Activated T-cell treated with anti-CD3 and anti-CD28 coated beads for 24 hours (primary cell): ENCODE results near the gene RAB3GAP2.
A peak's percentile ranks its signal among the peaks of the same experiment; 100 is the strongest.
"Not testable (repeated sequence)": the region's sequence is repeated elsewhere in the genome, so short reads cannot be mapped to it uniquely, and the experiment has no call there.

ENCODE experiments used
- DNase-seq: peaks from one replicate; pipeline ENCODE4 v3.0.0-alpha.2; 2020; ENCODE audit warnings: low read depth

RAB3GAP2 gene

GRCh38 chr1:220281159-220281574 lies 8.9 kb upstream of the RAB3GAP2 start:
- DNase-seq, result no peak

DNA sequence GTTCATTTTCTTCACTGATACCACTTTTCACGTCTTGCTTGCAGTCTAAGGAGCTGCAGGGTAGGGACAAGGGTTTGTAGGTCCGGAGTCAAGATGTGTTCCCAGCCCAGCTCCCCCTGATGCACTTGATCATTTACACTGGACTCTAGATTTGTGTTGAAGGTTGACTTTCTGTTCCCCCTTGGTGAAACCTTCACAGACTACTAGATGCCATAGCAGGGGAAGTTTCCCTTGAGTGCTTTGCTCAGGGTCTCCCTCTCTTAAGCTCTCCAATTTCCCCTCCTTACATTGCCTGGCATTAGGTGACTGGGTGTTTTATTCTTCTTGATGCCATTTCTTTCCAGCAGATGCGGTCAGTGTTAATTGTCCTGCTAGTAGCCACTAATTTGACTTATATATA lies 8.0 kb upstream of the RAB3GAP2 start:
- no peak for DNase-seq

DNA sequence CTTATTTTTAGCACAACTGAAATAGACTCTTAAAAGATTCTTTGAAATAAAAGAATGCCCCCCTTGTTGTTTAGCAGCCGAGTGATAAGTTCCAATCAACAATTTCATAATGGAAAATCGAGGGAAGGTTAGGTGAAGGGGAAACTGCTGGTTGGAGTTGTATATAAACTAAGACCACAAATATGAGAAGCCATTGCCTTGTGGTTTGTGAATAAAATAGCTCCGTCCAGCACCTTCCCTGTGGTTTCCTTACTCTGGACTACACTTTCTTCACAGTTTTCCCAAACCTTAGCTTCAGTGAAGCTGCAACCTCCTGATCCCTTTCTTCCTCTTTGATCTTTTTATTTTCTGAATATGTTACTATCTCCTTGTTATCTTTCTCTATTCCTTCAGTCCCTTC lies 6.7 kb upstream of the RAB3GAP2 start:
- DNase-seq, result no peak

DNA sequence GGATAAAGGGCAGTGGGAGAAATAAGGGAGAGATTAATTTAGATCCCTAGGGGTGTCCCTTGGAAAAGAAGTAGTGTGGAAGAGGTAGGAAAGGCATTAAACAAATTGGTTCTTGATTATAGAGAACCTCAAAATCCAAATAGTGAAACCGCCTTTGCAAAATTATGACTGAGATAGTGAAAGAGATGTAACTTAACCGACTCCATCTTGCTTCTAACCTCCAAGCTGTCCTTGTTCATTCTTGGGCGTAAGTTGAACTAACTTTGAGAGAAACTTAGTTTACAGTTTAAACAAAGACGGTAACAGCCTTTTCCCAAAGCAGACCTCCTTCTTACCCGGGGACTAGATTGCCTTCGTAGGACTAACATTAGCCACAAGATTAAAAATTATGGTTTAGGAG lies 3.2 kb upstream of the RAB3GAP2 start:
- no peak for DNase-seq

- no peak for DNase-seq
These were observed 2.1 kb upstream of the RAB3GAP2 start for GRCh38 chr1:220274251-220274855.

DNA sequence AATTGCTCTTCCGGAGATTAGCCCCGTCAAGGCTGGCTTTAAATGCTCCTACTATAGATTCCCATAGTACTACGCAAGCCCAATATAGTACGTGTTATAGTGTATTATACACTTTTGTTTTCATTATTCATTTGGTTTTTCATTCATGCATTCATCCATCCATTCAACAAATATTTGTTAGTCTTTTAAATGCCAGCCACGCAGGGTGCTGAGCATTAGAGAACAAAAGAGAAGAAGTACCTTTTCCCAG lies 513 bp upstream of the RAB3GAP2 start:
- no peak for DNase-seq

- peak; percentile 3 for DNase-seq
These were observed 577 bp downstream of the RAB3GAP2 start for GRCh38 chr1:220271706-220272046.

- no peak for DNase-seq
These were observed 3.2 kb downstream of the RAB3GAP2 start for GRCh38 chr1:220269036-220269435.

GRCh38 chr1:220267630-220268029 lies 4.6 kb downstream of the RAB3GAP2 start:
- no peak for DNase-seq

- DNase-seq, result not testable (repeated sequence)
These were observed 12.0 kb downstream of the RAB3GAP2 start for GRCh38 chr1:220260228-220260627.

DNA sequence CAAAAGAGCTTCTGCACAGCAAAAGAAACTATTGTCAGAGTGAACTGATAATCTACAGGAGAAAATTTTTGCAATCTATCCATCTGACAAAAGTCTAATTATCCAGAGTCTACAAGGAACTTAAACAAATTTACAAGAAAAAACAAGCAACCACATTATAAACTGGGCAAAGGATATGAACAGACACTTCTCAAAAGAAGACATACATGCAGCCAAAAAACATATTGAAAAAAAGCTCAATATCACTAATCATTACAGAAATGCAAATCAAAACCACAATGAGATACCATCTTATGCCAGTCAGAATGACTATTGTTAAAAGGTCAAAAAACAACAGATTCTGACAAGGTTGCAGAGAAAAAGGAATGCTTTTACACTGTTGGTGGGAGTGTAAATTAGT lies 12.5 kb downstream of the RAB3GAP2 start:
- not testable (repeated sequence) for DNase-seq

- not testable (repeated sequence) for DNase-seq
These were observed 16.1 kb downstream of the RAB3GAP2 start for GRCh38 chr1:220256194-220256593.

DNA sequence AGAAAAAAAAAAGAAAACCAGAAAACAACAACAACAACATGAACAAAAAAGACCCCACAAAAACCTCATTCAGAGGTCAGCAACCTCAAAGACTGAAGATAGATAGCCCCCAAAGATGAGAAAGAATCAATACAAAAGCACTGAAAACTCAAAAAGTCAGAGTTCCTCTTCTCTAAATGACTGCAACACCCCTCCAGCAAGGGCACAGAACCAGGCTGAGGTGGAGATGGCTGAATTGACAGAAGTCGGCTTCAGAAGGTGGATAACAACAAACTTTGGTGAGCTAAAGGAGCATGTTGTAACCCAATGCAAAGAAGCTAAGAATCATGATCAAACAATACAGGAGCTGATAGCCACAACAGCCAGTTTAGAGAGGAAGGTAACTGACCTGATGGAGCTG lies 17.0 kb downstream of the RAB3GAP2 start:
- DNase-seq, result no peak

DNA sequence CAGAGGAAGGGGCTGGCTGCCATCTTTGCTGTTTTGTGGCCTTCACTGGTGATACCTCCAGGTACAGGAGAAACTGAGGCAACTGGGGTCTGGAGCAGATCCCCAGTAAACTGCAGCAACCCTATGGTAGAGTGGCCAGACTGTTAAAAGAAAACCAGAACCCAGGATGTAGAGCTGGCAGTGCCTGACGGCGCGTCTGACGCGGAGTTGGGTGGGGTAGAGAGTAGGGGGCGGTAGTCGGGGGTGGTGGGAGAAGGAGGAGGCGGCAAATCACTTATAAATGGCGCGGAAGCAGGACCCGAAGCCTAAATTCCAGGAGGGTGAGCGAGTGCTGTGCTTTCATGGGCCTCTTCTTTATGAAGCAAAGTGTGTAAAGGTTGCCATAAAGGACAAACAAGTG lies 19.0 kb downstream of the RAB3GAP2 start:
- not testable (repeated sequence) for DNase-seq

GRCh38 chr1:220251272-220251671 lies 21.0 kb downstream of the RAB3GAP2 start:
- DNase-seq, result no peak

GRCh38 chr1:220250681-220251080 lies 21.6 kb downstream of the RAB3GAP2 start:
- DNase-seq, result no peak

DNA sequence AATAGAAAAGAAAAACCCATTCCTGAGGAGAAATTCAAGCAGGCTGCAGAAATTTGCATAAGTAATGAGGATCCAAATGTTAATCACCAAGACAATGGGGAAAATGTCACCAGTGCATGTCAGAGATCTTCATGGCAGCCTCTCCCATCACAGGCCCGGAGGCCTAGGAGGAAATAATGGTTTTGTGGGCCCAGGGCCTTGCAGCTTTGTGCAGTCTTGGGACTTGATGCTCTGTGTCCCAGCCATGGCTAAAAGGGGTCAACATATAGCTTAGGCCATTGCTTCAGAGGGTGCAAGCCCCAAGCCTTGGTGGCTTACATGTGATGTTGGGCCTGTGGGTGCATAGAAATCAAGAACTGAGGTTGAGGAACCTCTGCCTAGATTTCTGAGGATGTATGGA lies 22.7 kb downstream of the RAB3GAP2 start:
- DNase-seq, result no peak

- DNase-seq, result not testable (repeated sequence)
These were observed 23.5 kb downstream of the RAB3GAP2 start for GRCh38 chr1:220248715-220249265.

DNA sequence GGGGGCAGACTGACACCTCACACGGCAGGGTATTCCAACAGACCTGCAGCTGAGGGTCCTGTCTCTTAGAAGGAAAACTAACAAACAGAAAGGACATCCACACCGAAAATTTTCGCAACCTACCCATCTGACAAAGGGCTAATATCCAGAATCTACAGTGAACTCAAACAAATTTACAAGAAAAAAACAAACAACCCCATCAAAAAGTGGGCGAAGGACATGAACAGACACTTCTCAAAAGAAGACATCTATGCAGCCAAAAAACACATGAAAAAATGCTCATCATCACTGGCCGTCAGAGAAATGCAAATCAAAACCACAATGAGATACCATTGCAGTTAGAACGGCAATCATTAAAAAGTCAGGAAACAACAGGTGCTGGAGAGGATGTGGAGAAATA lies 26.4 kb downstream of the RAB3GAP2 start:
- not testable (repeated sequence) for DNase-seq

DNA sequence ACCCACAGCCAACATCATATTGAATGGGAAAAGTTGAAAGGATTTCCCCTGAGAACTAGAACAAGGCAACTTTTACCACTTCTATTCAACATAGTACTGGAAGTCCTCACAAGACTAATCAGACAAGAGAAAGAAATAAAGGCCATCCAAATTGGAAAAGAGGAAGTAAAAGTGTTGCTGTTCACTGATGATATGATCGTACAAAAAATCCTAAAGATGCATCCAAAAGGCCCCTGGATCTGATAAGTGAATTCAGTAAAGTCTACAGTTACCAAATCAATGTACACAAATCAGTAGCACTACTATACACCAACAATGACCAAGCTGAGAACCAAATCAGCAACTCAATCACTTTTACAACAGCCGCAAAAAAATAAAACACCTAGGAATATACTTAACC lies 28.3 kb downstream of the RAB3GAP2 start:
- DNase-seq, result no peak

DNA sequence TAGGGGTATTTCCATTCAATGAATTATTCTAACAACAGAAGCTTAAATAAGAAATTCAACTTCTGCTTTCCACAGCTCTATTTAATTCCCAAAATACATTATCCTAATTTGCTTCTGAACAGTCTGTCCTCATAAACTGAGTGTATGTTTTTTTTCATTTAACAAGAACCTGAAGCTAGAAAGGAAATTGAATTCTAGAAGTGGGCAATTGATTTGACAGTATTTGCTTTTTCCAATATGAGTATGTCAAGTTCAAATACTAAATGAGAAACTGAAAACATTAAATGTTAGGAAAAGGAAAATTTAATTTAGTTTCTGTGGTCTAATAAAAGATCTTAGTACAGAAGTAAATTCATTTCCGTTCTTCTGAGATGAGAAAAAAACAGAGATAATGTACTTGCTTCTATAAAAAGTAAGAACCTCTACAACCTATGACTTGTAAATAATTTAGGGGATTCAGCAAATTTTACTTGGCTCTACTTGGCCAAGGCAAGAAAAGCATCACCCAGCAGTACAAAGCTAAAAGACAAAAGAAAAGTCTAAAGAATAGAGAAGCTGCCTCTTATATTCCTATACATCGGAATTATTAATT lies 31.1 kb downstream of the RAB3GAP2 start:
- DNase-seq, result no peak

DNA sequence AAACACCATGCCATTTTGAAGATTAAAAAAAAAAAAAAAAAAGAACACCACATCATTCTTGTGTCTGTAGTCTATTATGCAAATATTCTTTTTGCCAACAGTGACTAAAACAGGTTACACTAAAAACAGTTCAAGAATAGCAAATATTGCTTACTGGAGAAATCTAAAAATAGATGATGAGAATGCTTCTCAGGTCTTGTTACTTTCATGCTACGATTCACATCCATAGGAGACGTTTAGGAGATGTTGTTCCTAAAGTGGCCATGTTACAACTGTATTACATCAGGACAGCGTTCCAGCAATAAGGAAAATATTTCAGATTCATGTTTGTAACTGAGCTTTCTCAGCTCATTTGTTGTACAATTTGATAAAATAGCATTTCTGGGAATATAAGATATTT lies 32.3 kb downstream of the RAB3GAP2 start:
- DNase-seq, result no peak

DNA sequence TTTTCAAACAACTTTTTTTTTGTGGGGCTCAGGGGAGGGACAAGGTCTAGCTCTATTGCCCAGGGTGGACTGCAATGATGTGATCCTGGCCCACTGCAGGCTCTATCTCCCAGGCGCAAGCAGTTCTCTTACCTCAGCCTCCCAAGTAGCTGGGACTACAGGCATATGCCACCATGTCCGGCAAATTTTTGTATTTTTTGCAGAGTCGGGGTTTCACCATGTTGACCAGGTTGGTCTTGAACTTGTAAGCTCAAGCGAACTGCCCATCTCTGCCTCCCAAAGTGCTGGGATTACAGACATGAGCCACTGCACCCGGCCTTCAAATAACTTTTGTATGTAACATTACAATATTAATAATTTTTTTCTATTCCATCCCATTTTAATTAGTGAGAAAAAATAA lies 33.0 kb downstream of the RAB3GAP2 start:
- no peak for DNase-seq

GRCh38 chr1:220236278-220236677 lies 36.0 kb downstream of the RAB3GAP2 start:
- DNase-seq, result not testable (repeated sequence)
